ENCODE results near the gene HLA-DQA1. TPM values are rescaled to one million over a fixed set of nuclear protein-coding genes. Genes with fewer than 3 reads are reported as not detected.
"Not testable (repeated sequence)": the region's sequence is repeated elsewhere in the genome, so short reads cannot be mapped to it uniquely, and the experiment has no call there.

Gene HLA-DQA1
- polyA plus RNA-seq, 1 experiment = not detected

- TF ChIP-seq CTCF (IDR thresholded peaks at IDR 0.05; ENCODE audit: low read depth, low read length) = no peak
- ChIA-PET CTCF (no interaction called here), POLR2A (no interaction called here)
- H3K9me3 ChIP-seq (ENCODE audit: control insufficient read depth, insufficient read depth, low read length) = no peaks in the 10 kb centered on the region
- H3K27ac ChIP-seq (ENCODE audit: low read depth, low read length) = no peak within 1 kb of the TSS
- H3K4me3 ChIP-seq (ENCODE audit: low read depth, low read length) = no peak within 1 kb of the TSS
- H3K27me3 ChIP-seq (ENCODE audit: control insufficient read depth, insufficient read depth, low read length) = no peaks in the 10 kb centered on the region
- no peak for DNase-seq (ENCODE audit: low read depth, low spot score)
Observed at GRCh38 chr6:32666420-32667300, 29.5 kb downstream of the HLA-DQA1 start, which contains the start of gene HLA-DQB1. TSS of gene HLA-DQB1 (minus strand) at chr6:32666657. CDS start at chr6:32666607, 50 bp downstream.

- TF ChIP-seq CTCF (IDR thresholded peaks at IDR 0.05; ENCODE audit: low read depth, low read length) = no peak
- Histone ChIP-seq H3K4me3 (ENCODE audit: low read depth, low read length) (no peak overlapping the region), H3K27ac (ENCODE audit: low read depth, low read length) (no peak overlapping the region), H3K9me3 (ENCODE audit: control insufficient read depth, insufficient read depth, low read length) (no peaks in the 10 kb centered on the region), H3K27me3 (ENCODE audit: control insufficient read depth, insufficient read depth, low read length) (no peaks in the 10 kb centered on the region)
- no peak for DNase-seq (ENCODE audit: low read depth, low spot score)
- ChIA-PET CTCF (no interaction called here), POLR2A (no interaction called here)
Observed at GRCh38 chr6:32668226-32668747, 31.1 kb downstream of the HLA-DQA1 start.

GRCh38 chr6:32669240-32669639, 32.0 kb downstream of the HLA-DQA1 start:
- ChIA-PET CTCF (no interaction called here), POLR2A (no interaction called here)
- no peak for TF ChIP-seq CTCF (IDR thresholded peaks at IDR 0.05; ENCODE audit: low read depth, low read length)
- H3K9me3 ChIP-seq (ENCODE audit: control insufficient read depth, insufficient read depth, low read length) = no peaks in the 10 kb centered on the region
- no peak overlapping the region for H3K4me3 ChIP-seq (ENCODE audit: low read depth, low read length)
- DNase-seq (ENCODE audit: low read depth, low spot score) = no peak
- no peak overlapping the region for H3K27ac ChIP-seq (ENCODE audit: low read depth, low read length)
- H3K27me3 ChIP-seq (ENCODE audit: control insufficient read depth, insufficient read depth, low read length) = no peaks in the 10 kb centered on the region

GRCh38 chr6:32669893-32670292, 32.7 kb downstream of the HLA-DQA1 start:
- no peak for DNase-seq (ENCODE audit: low read depth, low spot score)
- no peak overlapping the region for H3K27ac ChIP-seq (ENCODE audit: low read depth, low read length)
- H3K4me3 ChIP-seq (ENCODE audit: low read depth, low read length) = no peak overlapping the region
- ChIA-PET CTCF (no interaction called here), POLR2A (no interaction called here)
- no peak for TF ChIP-seq CTCF (IDR thresholded peaks at IDR 0.05; ENCODE audit: low read depth, low read length)
- H3K9me3 ChIP-seq (ENCODE audit: control insufficient read depth, insufficient read depth, low read length) = no peaks in the 10 kb centered on the region
- no peaks in the 10 kb centered on the region for H3K27me3 ChIP-seq (ENCODE audit: control insufficient read depth, insufficient read depth, low read length)

- POLR2A ChIA-PET; H3K27ac ChIP-seq (ENCODE audit: low read depth, low read length); H3K27me3 ChIP-seq (ENCODE audit: control insufficient read depth, insufficient read depth, low read length); H3K4me3 ChIP-seq (ENCODE audit: low read depth, low read length); H3K9me3 ChIP-seq (ENCODE audit: control insufficient read depth, insufficient read depth, low read length); DNase-seq (ENCODE audit: low read depth, low spot score); CTCF ChIA-PET: not testable (repeated sequence)
Observed at GRCh38 chr6:32671908-32672307, 34.7 kb downstream of the HLA-DQA1 start.

GRCh38 chr6:32674123-32674522, 36.9 kb downstream of the HLA-DQA1 start:
- H3K9me3 ChIP-seq (ENCODE audit: control insufficient read depth, insufficient read depth, low read length); DNase-seq (ENCODE audit: low read depth, low spot score); H3K27ac ChIP-seq (ENCODE audit: low read depth, low read length); H3K4me3 ChIP-seq (ENCODE audit: low read depth, low read length); CTCF ChIA-PET; H3K27me3 ChIP-seq (ENCODE audit: control insufficient read depth, insufficient read depth, low read length); POLR2A ChIA-PET: not testable (repeated sequence)
